ENCODE results near the gene KCNK13. TPM values are rescaled to one million over a fixed set of nuclear protein-coding genes. Genes with fewer than 3 reads are reported as not detected.
A peak's percentile ranks its signal among the peaks of the same experiment; 100 is the strongest.
"Not testable (repeated sequence)": the region's sequence is repeated elsewhere in the genome, so short reads cannot be mapped to it uniquely, and the experiment has no call there.

Gene KCNK13
- total RNA-seq, 1 experiment from 2014 or later = not detected

DNA sequence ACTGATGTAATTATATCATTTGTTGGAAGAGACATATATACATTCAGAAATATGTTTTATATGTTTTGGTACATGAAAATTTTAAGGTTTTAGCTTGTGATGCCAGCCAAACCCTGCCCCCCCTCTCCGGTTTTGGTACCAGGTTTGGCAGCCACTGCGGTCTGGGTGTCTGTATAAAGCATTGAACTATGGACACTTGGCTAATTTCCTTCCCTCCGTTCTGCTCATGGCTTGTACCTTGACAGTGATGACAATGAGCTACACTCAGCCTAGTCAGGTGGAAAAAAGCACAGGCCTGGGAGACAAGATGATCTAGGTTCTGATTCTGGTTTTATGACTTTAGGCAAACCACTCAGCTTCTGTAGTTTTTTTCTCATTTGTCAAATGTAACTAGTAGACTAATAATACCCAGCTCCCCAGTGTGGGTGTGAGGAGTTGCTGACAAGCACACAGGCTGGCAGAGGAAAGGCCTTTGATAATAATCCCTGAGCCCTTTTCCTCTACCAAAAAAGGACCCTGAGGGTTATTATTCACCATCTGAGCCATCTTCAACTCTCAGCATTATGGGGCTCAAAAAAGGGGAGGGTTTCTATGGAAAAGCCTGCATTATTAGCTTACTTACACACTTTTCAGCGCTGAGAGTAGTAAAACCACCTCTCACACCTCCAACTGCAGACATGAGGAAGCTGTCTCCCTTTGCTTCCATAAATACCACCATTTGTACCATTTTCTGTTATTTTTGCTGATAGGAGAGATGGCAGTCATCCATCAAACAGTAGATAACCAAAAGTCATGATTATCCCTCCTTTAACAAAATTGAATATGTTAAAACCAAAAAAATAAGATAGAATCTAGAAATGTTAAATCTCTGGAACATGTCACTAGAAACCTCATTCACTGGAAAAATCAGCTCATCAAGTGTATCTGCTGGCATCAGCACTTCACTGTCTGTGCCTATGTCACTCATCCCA is 118.3 kb downstream of the KCNK13 start:
- no peak for DNase-seq (ENCODE audit: low spot score)
- in situ Hi-C loops (cut with HindIII; ENCODE audit: low sequenced_read_pairs) = no loop called here

DNA sequence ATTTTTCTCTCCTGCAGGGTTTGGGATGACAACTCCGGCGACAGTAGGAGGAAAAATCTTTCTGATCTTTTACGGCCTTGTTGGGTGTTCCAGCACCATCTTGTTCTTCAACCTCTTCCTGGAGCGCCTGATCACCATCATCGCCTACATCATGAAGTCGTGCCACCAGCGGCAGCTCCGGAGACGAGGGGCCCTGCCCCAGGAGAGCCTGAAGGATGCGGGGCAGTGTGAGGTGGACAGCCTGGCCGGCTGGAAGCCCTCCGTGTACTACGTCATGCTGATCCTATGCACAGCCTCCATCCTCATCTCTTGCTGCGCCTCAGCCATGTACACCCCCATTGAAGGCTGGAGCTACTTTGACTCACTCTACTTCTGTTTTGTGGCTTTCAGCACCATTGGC is 122.3 kb downstream of the KCNK13 start:
- no peak for DNase-seq (ENCODE audit: low spot score)
- in situ Hi-C loops (cut with HindIII; ENCODE audit: low sequenced_read_pairs) = no loop called here

DNA sequence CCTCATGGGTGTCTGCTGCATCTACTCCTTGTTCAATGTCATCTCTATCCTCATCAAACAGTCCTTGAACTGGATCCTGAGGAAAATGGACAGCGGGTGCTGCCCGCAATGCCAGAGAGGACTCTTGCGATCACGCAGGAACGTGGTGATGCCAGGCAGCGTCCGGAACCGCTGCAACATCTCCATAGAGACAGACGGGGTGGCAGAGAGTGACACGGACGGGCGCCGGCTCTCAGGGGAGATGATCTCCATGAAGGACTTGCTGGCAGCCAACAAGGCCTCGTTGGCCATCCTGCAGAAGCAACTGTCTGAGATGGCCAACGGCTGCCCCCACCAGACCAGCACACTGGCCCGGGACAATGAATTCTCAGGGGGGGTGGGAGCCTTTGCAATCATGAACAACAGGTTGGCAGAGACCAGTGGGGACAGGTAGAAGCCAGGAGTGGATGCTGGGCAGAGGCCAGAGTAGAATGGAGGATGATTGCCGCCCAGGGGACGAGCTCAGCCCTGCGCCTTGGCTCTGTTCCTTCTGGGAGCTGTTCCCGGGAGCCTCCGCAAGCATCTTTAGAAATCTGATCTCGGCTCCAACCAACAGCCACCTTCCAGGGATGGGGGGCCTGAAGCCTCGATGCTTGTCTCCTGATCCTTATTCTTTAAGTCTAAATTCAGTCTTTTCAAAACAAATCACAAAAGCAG is 122.9 kb downstream of the KCNK13 start:
- no peak for DNase-seq (ENCODE audit: low spot score)
- in situ Hi-C loops (cut with HindIII; ENCODE audit: low sequenced_read_pairs) = no loop called here

DNA sequence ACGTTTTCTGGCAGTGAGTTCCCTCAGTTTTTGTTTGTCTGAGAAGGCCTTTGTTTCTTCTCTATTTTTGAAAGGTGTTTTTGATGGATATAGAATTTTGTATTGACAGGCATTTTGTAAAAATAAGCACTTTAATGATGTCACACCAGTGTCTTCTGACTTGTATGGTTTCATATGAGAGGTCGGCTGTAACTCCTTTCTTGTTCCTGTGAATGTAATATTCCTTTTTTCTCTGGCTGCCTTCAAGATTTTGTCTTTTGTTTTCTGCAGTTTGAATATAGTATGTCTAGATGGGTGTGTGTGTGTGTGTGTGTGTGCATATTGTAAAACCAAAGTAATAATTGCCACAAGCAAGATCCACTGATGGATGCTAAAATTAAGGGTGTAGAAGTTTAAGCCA is 126.8 kb downstream of the KCNK13 start:
- in situ Hi-C loops (cut with HindIII; ENCODE audit: low sequenced_read_pairs) = no loop called here
- no peak for DNase-seq (ENCODE audit: low spot score)

DNA sequence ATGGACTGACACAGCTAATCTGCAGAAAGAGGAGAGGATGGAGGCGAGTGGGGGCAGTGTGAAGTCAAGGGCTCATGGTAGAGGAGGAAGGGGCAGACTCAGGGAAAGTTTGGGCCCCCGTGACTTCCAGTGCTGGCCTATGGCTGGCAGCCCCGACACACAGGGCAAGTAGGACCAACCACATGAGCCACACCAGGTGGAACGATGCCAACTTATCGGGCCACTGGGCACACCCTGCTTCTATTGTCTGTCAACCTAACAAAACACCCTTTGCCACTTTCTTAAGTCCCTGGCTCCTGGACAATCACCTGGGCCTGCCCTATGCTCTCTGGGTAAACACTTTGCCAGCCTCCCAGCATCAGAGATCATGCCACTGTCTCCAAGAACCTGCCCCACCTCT is 129.4 kb downstream of the KCNK13 start:
- DNase-seq (ENCODE audit: low spot score) = no peak
- in situ Hi-C loops (cut with HindIII; ENCODE audit: low sequenced_read_pairs) = no loop called here

DNA sequence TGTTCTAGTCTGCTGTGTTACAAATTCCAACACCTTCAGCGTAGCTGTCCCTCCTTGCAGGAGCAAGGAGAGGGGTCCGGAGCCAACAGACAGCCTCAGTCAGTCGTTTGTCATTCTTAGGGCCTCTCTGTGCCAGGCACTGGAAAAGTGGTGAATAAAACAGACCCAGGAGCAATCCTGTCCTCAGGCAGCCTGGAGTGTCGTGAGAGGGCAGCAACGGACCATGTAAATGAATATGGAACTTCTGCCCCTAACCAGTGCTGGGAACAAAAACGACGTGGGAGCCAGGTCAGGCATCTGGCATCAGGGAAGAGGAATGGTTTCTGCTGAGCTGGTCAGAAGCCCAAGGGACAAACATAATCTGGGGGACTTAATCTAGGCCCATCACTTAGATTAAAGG is 129.8 kb downstream of the KCNK13 start:
- in situ Hi-C loops (cut with HindIII; ENCODE audit: low sequenced_read_pairs) = no loop called here
- DNase-seq (ENCODE audit: low spot score) = no peak

DNA sequence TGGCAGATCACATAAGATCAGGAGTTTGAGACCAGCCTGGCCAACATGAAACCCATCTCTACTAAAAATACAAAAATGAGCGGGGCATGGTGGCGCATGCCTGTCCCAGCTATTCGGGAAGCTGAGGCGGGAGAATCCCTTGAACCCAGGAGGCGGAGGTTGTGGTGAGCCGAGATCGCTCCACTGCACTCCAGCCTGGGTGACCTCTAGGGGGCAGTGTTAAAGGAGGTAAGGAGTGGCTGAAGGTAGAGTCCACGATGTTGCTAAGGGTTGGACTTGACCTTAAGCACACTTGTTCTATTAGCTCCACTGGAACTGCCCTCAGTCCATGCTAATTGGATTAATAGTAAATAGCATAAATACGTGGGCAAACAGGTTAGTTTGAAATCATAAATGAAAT is 132.1 kb downstream of the KCNK13 start:
- peak; percentile 4 for DNase-seq (ENCODE audit: low spot score)
- in situ Hi-C loops (cut with HindIII; ENCODE audit: low sequenced_read_pairs) = no loop called here

DNA sequence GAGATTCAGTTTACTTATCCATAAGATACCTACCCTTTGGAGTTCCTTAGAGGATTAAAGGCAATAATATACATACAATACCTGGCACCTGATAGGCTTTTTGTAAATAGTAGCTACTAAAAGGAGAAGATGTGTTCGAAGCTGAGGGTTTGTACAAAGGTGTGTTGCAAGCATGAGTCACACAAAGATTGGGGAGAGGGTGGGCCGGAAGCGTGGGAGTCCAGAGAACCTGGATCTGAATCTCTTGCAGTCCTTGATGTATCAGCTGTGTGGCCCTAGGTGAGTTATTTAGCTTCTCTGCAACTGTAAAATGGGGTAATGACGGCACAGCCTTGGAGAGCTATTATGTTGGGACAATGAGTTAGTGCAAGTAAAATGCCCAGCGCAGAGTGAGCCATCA is 132.9 kb downstream of the KCNK13 start:
- in situ Hi-C loops (cut with HindIII; ENCODE audit: low sequenced_read_pairs) = no loop called here
- no peak for DNase-seq (ENCODE audit: low spot score)

DNA sequence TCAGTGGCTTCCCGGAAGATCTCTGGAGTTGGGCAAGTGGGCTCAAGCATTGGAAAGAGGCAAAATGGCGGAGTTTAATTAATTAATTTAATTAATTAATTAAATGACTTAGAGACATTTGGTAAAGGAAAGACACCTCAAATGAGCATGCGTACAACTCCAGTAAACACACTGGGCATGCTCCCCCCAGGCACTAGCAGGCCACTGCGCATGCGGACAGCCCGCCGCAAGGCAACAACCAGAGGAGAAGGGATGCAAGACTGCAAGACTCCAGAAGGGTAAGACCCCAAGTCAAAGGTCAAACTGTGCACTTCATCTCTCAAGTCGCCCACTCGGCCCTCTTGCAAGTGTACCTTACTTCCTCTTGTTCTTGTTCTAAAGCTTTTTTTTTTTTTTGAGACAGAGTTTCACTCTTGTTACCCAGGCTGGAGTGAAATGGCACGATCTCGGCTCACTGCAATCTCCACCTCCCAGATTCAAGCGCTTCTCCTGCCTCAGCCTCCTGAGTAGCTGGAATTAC is 136.8 kb downstream of the KCNK13 start:
- in situ Hi-C loops (cut with HindIII; ENCODE audit: low sequenced_read_pairs) = no loop called here
- DNase-seq (ENCODE audit: low spot score) = no peak

DNA sequence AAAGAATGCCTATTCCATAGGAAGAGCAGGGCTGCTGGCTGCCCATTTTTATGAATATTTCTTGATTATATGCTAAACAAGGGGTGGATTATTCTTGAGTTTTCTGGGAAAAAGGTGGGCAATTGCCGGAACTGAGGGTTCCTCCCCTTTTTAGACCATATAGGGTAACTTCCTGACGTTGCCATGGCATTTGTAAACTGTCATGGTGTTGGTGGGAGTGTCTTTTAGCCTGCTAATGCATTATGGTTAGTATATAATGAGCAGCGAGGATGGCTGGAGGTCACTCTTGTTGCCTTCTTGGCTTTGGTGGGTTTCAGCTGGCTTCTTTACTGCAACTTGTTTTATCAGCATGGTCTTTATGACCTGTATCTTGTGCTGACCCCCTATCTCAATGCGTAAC is 138.8 kb downstream of the KCNK13 start:
- in situ Hi-C loops (cut with HindIII; ENCODE audit: low sequenced_read_pairs); DNase-seq (ENCODE audit: low spot score): not testable (repeated sequence)

DNA sequence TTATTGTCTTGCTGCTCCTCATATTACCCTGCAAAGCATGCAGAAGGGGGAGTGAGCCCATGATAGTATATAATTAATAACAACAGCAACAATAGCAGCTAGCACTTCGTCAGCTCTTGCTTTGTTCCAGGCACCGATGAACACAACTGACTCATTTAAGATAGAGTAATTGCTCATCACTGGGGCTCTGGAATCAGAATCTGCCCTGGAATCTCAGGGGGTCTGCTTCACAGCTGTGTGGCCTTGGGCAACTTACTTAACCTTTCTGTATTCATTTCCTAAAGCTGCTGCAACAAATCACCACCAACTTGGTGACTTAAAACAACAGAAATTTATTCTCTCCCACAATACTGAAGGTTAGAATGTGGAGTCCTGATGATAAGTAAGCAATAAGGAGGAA is 139.6 kb downstream of the KCNK13 start:
- no peak for DNase-seq (ENCODE audit: low spot score)

DNA sequence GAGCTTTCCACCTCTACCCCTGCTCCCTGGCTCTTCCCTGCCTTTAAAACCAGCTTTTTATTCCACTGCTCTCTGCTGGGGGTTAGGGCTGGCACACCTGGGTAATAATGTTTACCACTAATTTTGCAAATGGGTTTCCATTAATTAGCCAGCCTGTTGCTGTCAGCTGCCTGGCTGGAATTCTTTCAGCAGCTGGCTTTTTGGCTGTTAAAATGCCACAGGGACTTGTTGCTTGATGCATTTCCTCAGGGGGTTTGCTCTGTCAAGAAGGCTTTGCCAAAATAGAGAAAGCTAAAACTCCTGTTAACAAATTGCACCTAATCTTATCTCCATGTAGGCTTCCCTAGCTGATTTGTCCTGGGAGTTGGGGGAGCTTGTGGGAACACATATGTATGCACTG is 142.7 kb downstream of the KCNK13 start:
- no peak for DNase-seq (ENCODE audit: low spot score)
- in situ Hi-C loops (cut with HindIII; ENCODE audit: low sequenced_read_pairs) = no loop called here

More for the DNA sequence above, 139.6 kb downstream of the KCNK13 start:
- in situ Hi-C loops (cut with HindIII; ENCODE audit: low sequenced_read_pairs) = no loop called here

DNA sequence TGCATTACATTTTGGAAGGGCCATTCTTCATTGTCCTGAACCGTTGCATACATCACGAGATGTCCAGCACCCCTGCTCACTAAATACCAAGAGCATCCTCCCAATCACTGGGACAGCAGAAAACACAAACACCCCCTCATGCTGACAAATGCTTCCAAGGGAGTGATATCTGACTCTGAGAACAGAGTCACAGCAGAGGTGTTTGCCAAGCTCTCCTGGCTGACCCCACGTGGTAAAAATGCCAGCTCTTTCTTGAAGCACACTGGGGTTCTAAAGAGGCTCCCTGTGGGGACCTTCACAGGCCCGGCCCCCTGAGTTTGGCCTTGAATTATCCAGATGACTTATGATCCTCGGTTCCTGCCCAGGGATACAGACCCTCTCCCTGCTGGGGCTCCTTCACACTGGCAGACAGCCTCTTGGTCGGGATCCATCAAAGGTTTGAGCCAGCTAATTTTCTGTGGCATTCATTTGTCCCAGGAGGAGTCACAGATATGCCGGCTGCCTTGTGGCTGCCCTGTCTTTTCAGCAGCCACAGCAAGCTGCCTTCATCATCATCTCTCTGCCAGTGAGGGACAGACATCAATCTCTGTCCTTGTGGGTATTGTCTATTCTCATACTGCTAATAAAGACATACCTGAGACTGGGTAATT is 151.4 kb downstream of the KCNK13 start:
- in situ Hi-C loops (cut with HindIII; ENCODE audit: low sequenced_read_pairs) = no loop called here

DNA sequence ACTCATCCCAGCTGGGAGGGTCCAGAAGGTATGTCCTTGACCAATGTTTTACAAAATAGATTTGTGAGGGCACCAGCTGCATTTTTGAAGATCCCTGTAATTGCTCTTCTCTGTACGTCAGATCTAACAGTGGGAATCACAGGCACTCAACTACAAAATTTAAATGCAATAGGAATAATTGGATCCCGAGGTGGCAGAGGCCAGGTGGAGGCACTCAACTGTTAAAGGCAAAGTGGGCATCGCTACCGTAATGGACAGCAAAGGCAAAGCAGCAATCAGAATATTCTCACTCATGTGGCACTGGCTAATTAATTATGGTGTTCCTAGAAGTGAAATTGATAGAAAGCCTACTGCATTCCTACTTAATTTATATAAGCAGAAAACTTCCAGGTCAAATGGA is 166.7 kb downstream of the KCNK13 start:
- DNase-seq (ENCODE audit: low spot score) = no peak
- in situ Hi-C loops (cut with HindIII; ENCODE audit: low sequenced_read_pairs) = no loop called here

More for the DNA sequence above, 151.4 kb downstream of the KCNK13 start:
- no peak for DNase-seq (ENCODE audit: low spot score)

DNA sequence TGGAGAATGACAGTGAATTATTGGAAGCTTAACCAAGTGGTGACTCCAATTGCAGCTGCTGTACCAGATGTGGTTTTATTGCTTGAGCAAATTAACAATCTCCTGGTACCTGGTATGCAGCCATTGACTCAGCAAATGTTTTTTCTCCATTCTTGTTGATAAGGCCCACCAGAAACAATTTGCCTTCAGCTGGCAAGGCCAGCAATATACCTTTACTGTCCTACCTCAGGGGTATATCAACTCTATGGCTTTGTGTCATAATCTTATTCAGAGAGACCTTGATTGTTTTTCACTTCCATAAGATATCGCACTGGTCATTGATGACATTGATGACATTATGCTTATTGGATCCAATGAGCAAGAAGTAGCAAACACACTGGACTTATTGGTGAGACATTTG is 168.1 kb downstream of the KCNK13 start:
- in situ Hi-C loops (cut with HindIII; ENCODE audit: low sequenced_read_pairs); DNase-seq (ENCODE audit: low spot score): not testable (repeated sequence)

Other genes starting within 250 kb of the KCNK13 start
- 5.6 and 17.6 TPM in 2 replicates for gene EFCAB11, start 107.3 kb upstream of the KCNK13 start, total RNA-seq (2014; rRNA removed; shearing (Covaris generic))
- 61.9 and 62.4 TPM in 2 replicates for gene TDP1, start 106.1 kb upstream of the KCNK13 start, total RNA-seq (2014; rRNA removed; shearing (Covaris generic))
- gene PSMC1, start 194.6 kb downstream of the KCNK13 start, total RNA-seq (2014; rRNA removed; shearing (Covaris generic)) = 165 and 288 TPM in 2 replicates